VCaP (cell line): ENCODE measurements around the gene LOXL1.

Experiments used
- H3K27ac ChIP-seq: fragments of 450-650 bp; 2 replicates; pipeline ENCODE4 v1.5.1; 2017
- TF ChIP-seq, protein P1 (sequence below): fragments of 450-650 bp; conservative IDR thresholded peaks from 2 replicates; pipeline ENCODE4 v1.5.1; 2017; ENCODE audit warnings: mild to moderate bottlenecking, moderate library complexity

The LOXL1 gene

DNA sequence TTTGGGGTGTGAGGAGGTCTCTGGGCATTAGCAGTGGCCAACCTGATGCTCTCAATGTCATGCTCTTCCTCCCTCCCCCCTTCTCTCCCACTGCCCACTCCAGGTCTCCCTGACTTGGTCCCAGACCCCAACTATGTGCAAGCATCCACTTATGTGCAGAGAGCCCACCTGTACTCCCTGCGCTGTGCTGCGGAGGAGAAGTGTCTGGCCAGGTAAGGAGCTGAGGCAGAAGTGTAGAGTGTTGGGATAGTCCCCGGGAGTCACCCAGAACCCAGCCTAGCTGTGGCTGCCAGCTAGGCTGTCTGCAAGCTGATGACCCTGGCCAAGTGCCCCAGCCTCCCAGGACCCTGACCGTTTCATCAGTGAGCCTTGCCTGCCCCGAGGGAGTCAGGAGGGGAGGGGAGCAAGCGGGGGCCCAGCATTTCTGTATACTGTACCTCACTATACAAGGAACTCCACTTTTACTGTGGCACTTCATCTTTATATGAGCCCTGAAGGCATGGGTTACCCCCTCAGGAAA lies 16.5 kb downstream of the LOXL1 start:
- TF ChIP-seq, protein P1, sequence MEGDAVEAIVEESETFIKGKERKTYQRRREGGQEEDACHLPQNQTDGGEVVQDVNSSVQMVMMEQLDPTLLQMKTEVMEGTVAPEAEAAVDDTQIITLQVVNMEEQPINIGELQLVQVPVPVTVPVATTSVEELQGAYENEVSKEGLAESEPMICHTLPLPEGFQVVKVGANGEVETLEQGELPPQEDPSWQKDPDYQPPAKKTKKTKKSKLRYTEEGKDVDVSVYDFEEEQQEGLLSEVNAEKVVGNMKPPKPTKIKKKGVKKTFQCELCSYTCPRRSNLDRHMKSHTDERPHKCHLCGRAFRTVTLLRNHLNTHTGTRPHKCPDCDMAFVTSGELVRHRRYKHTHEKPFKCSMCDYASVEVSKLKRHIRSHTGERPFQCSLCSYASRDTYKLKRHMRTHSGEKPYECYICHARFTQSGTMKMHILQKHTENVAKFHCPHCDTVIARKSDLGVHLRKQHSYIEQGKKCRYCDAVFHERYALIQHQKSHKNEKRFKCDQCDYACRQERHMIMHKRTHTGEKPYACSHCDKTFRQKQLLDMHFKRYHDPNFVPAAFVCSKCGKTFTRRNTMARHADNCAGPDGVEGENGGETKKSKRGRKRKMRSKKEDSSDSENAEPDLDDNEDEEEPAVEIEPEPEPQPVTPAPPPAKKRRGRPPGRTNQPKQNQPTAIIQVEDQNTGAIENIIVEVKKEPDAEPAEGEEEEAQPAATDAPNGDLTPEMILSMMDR, result no peak
- no peak overlapping the region for H3K27ac ChIP-seq

DNA sequence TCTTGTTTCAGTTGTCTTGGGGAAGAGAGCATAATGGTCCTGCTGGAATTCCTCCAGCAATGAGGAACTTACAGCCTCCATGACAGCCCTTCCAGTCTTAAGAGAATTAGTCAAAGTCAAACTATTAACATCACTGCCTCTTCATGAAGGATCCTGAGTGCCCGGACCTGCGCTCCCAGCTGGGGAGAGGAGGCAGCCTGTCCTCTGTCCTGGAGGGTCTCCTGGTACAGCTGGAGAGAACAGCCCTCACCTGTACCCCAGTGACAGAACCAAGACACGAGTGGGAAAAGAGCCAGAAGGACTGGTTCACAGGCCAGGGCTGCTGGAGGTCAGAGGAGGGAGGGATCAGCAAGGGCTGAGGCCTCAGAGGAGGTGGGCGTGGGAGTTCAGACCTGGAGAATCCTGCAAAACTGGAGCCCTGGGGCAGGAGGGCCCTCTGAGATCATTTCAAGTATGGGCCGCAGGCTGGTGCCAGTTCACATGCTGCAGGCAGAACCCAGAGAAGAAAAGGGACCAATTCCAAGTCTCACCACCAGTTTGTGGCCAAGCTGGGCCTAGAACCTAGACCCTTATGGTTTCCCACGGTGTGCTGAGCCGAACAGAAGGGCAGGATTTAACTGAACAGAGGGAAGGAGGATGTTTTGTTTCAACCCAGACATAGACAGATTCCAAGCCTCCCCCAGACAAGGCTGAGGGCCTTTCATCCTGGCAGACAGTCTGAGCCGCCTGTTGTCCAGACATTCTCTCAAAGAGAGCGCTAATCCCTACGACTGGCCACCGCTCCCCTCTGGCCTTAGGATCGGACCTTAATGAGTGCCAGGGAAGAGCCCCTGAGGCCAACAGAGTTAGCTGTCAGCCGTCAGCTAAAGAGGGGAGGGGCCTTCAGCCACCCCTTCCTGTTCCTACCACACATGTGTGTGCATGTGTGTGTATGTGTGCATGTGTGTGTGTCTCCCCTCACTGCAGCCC lies 18.2 kb downstream of the LOXL1 start:
- TF ChIP-seq, protein P1, result no peak
- H3K27ac ChIP-seq, result no peak overlapping the region

DNA sequence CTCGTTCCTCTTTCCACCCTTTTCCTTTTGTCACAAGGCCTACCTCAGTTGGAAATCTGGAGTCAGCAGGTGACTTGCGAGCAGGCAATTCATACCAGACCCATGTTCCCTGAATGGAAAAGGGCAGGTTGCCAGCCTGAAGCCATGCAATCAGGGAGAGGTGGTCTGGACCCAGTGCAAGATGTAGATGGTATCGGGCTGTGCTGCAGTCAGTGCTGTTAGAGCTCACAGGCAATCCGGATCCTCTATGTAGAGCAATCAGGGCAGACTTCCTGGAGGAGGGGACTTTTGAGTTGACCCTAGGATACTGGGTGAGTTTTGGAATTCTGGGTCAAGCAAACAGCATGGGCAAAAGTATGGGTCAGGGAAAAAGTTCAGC lies 18.9 kb downstream of the LOXL1 start:
- TF ChIP-seq, protein P1, result no peak
- H3K27ac ChIP-seq, result no peak overlapping the region

DNA sequence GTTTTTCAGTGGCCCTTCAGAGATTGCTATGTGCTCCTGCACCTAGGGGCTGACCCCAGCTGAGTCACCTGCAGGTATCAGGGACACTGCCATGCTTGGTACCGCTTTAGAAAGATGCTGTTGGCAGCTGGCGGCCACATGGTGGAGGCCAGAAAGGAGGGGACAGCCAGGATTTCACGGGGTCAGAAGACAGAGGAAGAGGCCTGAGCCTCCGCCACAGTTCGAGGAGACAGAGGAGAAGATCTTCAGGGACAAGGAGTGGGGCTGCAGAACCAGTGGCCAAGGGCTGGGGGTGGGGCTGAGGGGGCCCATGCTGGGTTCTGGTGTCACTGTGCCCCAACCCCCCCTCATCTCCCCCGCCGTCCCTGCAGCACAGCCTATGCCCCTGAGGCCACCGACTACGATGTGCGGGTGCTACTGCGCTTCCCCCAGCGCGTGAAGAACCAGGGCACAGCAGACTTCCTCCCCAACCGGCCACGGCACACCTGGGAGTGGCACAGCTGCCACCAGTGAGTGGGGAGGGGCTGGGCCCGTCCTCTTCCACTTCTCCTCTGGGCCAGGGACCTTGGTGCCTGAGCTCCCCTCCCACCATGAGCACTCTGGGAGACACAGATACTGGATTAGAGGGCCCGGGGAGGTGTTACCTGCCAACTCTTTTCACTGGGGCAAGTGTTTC lies 19.9 kb downstream of the LOXL1 start:
- TF ChIP-seq, protein P1, result no peak
- no peak overlapping the region for H3K27ac ChIP-seq

DNA sequence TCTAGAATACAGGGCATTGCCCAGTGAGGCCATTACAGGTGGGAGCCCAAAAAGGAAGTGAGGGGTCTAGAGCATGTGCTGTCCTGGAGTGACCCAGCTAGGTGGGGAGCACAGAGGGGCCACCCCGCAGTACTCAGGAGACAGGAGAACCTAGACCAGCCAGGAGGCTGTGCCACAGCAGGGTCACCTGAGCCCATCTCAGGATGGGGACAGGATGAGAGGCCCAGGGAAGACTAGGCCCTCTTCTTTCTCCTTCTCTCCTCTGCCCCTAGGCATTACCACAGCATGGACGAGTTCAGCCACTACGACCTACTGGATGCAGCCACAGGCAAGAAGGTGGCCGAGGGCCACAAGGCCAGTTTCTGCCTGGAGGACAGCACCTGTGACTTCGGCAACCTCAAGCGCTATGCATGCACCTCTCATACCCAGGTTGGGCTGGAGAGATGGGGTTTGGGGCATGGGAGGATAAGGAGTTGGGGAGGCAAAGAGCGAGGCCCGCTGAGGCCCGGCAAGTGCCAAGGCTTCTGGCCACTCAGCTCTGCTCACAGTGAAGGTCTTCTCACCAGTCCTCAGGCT lies 20.6 kb downstream of the LOXL1 start:
- no peak overlapping the region for H3K27ac ChIP-seq
- TF ChIP-seq, protein P1, result no peak

DNA sequence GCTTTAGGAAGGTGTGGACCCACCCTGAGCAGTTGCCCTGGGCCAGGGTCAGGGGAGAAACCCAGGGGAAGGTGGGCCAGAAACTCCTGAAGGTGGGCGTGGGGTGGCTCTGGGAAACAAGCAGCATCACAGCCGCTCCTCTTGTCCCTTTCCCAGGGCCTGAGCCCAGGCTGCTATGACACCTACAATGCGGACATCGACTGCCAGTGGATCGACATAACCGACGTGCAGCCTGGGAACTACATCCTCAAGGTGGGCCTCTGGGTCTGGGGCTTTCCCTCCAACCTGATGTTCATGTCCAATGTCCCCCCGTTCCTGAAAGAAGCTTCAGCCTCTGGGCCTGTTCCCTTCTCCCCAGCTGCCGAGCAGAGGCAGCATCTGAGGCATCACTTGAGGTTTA lies 21.4 kb downstream of the LOXL1 start:
- TF ChIP-seq, protein P1, result no peak
- H3K27ac ChIP-seq, result no peak overlapping the region

DNA sequence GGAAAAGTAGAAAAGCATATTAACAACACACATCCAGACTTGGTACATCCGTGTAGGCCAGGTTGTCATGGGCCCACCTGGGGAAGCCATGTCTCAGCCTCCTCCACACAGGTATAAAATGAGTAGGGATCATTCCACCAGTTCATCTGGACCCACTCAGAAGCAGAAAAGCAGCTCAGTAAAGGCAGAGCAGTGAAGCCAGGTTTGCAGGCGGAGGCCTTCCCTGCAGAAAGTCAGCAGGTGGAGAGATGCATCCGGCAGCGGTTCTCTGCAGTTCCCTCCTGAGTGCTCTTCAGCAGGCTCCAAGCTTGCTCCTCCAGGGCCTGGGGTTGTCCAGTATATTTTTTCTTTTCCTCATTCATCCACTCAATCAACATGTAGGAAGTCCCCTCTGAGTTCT lies 22.1 kb downstream of the LOXL1 start:
- no peak overlapping the region for H3K27ac ChIP-seq
- TF ChIP-seq, protein P1, result no peak
